ENCODE data around the gene BSND. TPM values are rescaled to one million over a fixed set of nuclear protein-coding genes. Genes with fewer than 3 reads are reported as not detected.

The BSND gene
- total RNA-seq, 1 donor from 2014 or later = not detected

- H3K27me3 Mint-ChIP-seq (ENCODE audit: low read depth) = no peaks in the 10 kb centered on the region
- H3K27ac Mint-ChIP-seq (ENCODE audit: unreplicated experiment) = no peak overlapping the region
- TF ChIP-seq, protein P1, sequence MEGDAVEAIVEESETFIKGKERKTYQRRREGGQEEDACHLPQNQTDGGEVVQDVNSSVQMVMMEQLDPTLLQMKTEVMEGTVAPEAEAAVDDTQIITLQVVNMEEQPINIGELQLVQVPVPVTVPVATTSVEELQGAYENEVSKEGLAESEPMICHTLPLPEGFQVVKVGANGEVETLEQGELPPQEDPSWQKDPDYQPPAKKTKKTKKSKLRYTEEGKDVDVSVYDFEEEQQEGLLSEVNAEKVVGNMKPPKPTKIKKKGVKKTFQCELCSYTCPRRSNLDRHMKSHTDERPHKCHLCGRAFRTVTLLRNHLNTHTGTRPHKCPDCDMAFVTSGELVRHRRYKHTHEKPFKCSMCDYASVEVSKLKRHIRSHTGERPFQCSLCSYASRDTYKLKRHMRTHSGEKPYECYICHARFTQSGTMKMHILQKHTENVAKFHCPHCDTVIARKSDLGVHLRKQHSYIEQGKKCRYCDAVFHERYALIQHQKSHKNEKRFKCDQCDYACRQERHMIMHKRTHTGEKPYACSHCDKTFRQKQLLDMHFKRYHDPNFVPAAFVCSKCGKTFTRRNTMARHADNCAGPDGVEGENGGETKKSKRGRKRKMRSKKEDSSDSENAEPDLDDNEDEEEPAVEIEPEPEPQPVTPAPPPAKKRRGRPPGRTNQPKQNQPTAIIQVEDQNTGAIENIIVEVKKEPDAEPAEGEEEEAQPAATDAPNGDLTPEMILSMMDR (IDR thresholded peaks at IDR 0.05) = no peak
- DNase-seq (ENCODE audit: low spot score) = no peak
- peaks cover 35% of the 10 kb centered on the region for H3K4me1 Mint-ChIP-seq (ENCODE audit: low read depth)
- H3K36me3 Mint-ChIP-seq (ENCODE audit: low read depth) = peaks cover 3% of the 10 kb centered on the region
- H3K9me3 Mint-ChIP-seq (ENCODE audit: low read depth) = peaks cover 15% of the 10 kb centered on the region
- no peak overlapping the region for H3K4me3 Mint-ChIP-seq (ENCODE audit: unreplicated experiment)
Observed at GRCh38 chr1:54952950-54953718, 45.6 kb upstream of the BSND start.

GRCh38 chr1:54953846-54954245 lies 44.9 kb upstream of the BSND start:
- H3K36me3 Mint-ChIP-seq (ENCODE audit: low read depth) = peaks cover 3% of the 10 kb centered on the region
- H3K4me1 Mint-ChIP-seq (ENCODE audit: low read depth) = peaks cover 35% of the 10 kb centered on the region
- TF ChIP-seq, protein P1 (IDR thresholded peaks at IDR 0.05) = no peak
- no peak for DNase-seq (ENCODE audit: low spot score)
- H3K27ac Mint-ChIP-seq (ENCODE audit: unreplicated experiment) = no peak overlapping the region
- H3K9me3 Mint-ChIP-seq (ENCODE audit: low read depth) = peaks cover 22% of the 10 kb centered on the region
- H3K4me3 Mint-ChIP-seq (ENCODE audit: unreplicated experiment) = no peak overlapping the region
- H3K27me3 Mint-ChIP-seq (ENCODE audit: low read depth) = no peaks in the 10 kb centered on the region

GRCh38 chr1:54955359-54955758 lies 43.4 kb upstream of the BSND start:
- H3K27ac Mint-ChIP-seq (ENCODE audit: unreplicated experiment) = peak overlapping the region; percentile 60
- peaks cover 3% of the 10 kb centered on the region for H3K36me3 Mint-ChIP-seq (ENCODE audit: low read depth)
- no peak overlapping the region for H3K4me3 Mint-ChIP-seq (ENCODE audit: unreplicated experiment)
- DNase-seq (ENCODE audit: low spot score) = no peak
- no peaks in the 10 kb centered on the region for H3K27me3 Mint-ChIP-seq (ENCODE audit: low read depth)
- TF ChIP-seq, protein P1 (IDR thresholded peaks at IDR 0.05) = no peak
- peaks cover 23% of the 10 kb centered on the region for H3K9me3 Mint-ChIP-seq (ENCODE audit: low read depth)
- peaks cover 29% of the 10 kb centered on the region for H3K4me1 Mint-ChIP-seq (ENCODE audit: low read depth)

- Mint-ChIP-seq H3K4me3 (ENCODE audit: unreplicated experiment) (no peak overlapping the region), H3K4me1 (ENCODE audit: low read depth) (peaks cover 19% of the 10 kb centered on the region), H3K9me3 (ENCODE audit: low read depth) (peaks cover 23% of the 10 kb centered on the region), H3K27me3 (ENCODE audit: low read depth) (no peaks in the 10 kb centered on the region), H3K36me3 (ENCODE audit: low read depth) (peaks cover 3% of the 10 kb centered on the region), H3K27ac (ENCODE audit: unreplicated experiment) (no peak overlapping the region)
- DNase-seq (ENCODE audit: low spot score) = no peak
- TF ChIP-seq, protein P1 (IDR thresholded peaks at IDR 0.05) = no peak
Observed at GRCh38 chr1:54956726-54957125, 42.0 kb upstream of the BSND start.

- H3K27ac Mint-ChIP-seq (ENCODE audit: unreplicated experiment) = no peak overlapping the region
- H3K27me3 Mint-ChIP-seq (ENCODE audit: low read depth) = no peaks in the 10 kb centered on the region
- no peak for DNase-seq (ENCODE audit: low spot score)
- H3K4me3 Mint-ChIP-seq (ENCODE audit: unreplicated experiment) = no peak overlapping the region
- peaks cover 12% of the 10 kb centered on the region for H3K4me1 Mint-ChIP-seq (ENCODE audit: low read depth)
- TF ChIP-seq, protein P1 (IDR thresholded peaks at IDR 0.05) = no peak
- H3K36me3 Mint-ChIP-seq (ENCODE audit: low read depth) = peaks cover 3% of the 10 kb centered on the region
- H3K9me3 Mint-ChIP-seq (ENCODE audit: low read depth) = peaks cover 23% of the 10 kb centered on the region
Observed at GRCh38 chr1:54959241-54959640, 39.5 kb upstream of the BSND start.

All from chondrocyte (in vitro differentiated cells).